ENCODE measurements around the gene BSDC1. TPM values are rescaled to one million over a fixed set of nuclear protein-coding genes. Genes with fewer than 3 reads are reported as not detected.

BSDC1 gene
- polyA plus RNA-seq, 1 experiment, result 45.3 TPM

DNA sequence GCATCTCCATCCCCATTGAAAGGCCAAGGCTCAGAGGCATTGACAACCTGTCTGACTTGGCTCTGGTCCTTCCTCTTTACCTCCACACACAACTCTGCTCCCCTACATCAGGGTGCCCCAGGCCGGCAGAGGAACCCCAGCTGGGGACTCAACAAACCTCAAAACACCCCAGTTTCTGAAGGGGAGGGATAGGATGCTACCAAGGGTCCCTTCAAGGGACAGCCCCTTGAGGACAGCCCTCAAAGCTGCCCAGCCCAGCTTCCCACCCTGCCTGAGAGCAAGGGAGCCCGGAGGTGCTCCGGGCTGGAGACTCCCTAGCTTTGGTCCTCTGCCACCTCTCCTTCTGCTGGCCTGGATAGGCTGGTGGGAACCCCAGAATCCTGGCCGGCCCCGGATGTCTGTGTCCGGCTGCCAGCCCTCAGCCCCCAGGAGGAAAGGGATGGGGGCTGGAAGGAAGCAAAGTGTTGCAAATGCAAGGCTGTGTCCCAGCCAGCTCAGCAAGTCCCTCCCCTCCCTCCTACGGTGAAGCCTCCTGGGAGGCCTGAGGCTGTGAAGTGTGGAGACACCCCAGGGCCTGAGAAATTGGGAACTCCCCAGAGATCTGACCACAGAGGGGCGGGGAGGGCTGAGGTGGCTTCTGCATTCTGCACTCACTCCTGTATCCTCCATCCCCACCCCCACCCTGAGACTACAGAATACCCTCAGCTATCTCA is 57.1 kb downstream of the BSDC1 start:
- no peak overlapping the region for H3K4me3 ChIP-seq (ENCODE audit: low read depth, low read length)
- no peak for DNase-seq (ENCODE audit: low read depth, low spot score)
- no peaks in the 10 kb centered on the region; the same call in 1 of the 2 replicates for H3K9me3 ChIP-seq (ENCODE audit: control insufficient read depth, insufficient read depth, low read length)
- ChIA-PET POLR2A (interaction anchor here (1.5 to 3.0 kb wide), 8 partner anchors 15 to 137 kb away, joined by 6 to 83 read pairs (median 22); partner anchors contain the start of genes BSDC1 and CCDC28B), CTCF (no interaction called here)
- no peak for TF ChIP-seq CTCF (IDR thresholded peaks at IDR 0.05; ENCODE audit: low read depth, low read length)
- no peaks in the 10 kb centered on the region for H3K27me3 ChIP-seq (ENCODE audit: control insufficient read depth, insufficient read depth, low read length)
- H3K27ac ChIP-seq (ENCODE audit: low read depth, low read length), result peak overlapping the region; percentile 21

DNA sequence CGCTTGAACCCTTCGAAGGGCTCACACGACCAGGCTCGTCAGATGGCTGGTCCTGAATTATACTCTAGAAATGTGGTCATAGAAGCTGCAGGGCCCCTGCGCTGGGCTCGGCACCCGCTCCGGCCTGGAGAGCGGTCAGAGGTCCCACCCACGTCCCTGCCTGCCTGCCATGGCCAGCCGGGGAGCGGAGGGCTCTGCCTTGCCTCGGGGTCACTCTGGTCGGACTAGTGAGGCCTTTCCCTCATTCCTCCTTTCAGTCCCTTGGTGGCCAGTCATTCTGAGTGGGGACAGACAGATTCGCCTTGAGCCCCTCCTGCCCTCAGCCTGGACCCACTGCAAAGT is 57.7 kb downstream of the BSDC1 start:
- POLR2A ChIA-PET, result interaction anchor here (0.6 to 3.0 kb wide), 30 partner anchors 9 to 228 kb away, joined by 3 to 83 read pairs (median 5); partner anchors contain the start of genes BSDC1, CCDC28B, HDAC1 and IQCC
- CTCF ChIA-PET, result interaction anchor here (1.5 kb wide), 1 partner anchor 121 kb away, joined by 13 read pairs; no protein-coding TSS in a partner anchor
- DNase-seq (ENCODE audit: low read depth, low spot score), result no peak
- Histone ChIP-seq H3K27ac (ENCODE audit: low read depth, low read length) (no peak overlapping the region), H3K9me3 (ENCODE audit: control insufficient read depth, insufficient read depth, low read length) (no peaks in the 10 kb centered on the region; the same call in 1 of the 2 replicates), H3K4me3 (ENCODE audit: low read depth, low read length) (peak overlapping the region; percentile 85), H3K27me3 (ENCODE audit: control insufficient read depth, insufficient read depth, low read length) (no peaks in the 10 kb centered on the region)
- no peak for TF ChIP-seq CTCF (IDR thresholded peaks at IDR 0.05; ENCODE audit: low read depth, low read length)

DNA sequence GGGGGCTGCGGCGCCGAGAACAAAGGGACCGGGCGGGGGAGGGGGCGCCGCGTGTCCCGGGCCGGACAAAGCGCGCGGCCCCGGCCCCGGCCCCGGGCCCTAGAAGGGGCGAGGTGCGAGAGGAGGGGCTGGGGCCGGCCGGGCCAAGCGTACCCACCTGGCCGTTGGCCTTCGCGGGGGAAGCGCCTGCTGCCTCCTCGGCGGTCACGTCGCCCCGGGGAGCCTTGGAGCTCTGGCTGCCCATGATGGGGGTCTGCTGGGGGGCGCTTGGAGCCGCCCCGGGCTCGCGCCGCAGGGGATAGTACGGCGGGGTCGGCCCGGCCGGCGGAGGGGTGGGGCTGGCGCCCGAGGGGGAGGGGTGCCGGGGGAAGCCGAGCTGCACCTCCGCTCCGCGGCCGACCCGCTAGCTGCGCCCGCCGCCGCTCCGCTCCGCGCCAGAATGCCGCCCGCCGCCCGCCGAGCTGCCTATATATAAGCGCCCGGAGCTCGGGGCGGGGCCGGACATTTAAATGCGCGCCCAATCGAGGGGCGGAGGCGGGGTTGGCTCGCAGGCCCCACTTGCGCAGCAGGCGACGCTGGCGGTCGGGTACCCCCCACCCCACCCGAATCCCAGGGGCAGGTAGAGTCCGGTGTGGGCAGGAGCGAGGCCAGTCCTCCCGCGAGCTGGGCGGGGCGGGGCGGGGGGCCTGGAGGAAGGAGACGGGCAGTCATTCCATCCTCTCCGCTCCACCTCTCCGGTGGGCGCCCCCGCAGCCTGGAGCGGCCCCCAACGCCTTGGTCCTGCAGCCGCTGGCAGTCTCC is 58.3 kb downstream of the BSDC1 start, which contains the start of gene MARCKSL1:
MARCKSL1 (minus strand) TSS at position 444 of the 801 bp plus-strand sequence; CDS start at position 244, 200 bp downstream.
- ChIA-PET POLR2A (interaction anchor here (0.6 to 3.0 kb wide), 37 partner anchors 9 to 1428 kb away, joined by 3 to 83 read pairs (median 5); partner anchors contain the start of genes BSDC1, CCDC28B, HDAC1 and IQCC), CTCF (interaction anchor here (0.6 to 1.5 kb wide), 4 partner anchors 24 to 460 kb away, joined by 4 to 13 read pairs (median 9); partner anchors contain the start of gene BSDC1)
- DNase-seq (ENCODE audit: low read depth, low spot score), result no peak
- no peak for TF ChIP-seq CTCF (IDR thresholded peaks at IDR 0.05; ENCODE audit: low read depth, low read length)
- no peaks in the 10 kb centered on the region for H3K27me3 ChIP-seq (ENCODE audit: control insufficient read depth, insufficient read depth, low read length)
- H3K4me3 ChIP-seq (ENCODE audit: low read depth, low read length), result peak within 1 kb of the TSS; percentile 85
- H3K9me3 ChIP-seq (ENCODE audit: control insufficient read depth, insufficient read depth, low read length), result no peaks in the 10 kb centered on the region; the same call in 1 of the 2 replicates
- H3K27ac ChIP-seq (ENCODE audit: low read depth, low read length), result no peak within 1 kb of the TSS

- no peak for TF ChIP-seq CTCF (IDR thresholded peaks at IDR 0.05; ENCODE audit: low read depth, low read length)
- ChIA-PET POLR2A (interaction anchor here (0.5 to 3.0 kb wide), 28 partner anchors 10 to 1427 kb away, joined by 3 to 83 read pairs (median 6); partner anchors contain the start of genes BSDC1, CCDC28B, HDAC1 and IQCC), CTCF (interaction anchor here (0.6 to 1.5 kb wide), 3 partner anchors 24 to 120 kb away, joined by 4 to 13 read pairs (median 8); partner anchors contain the start of gene BSDC1)
- peak overlapping the region; percentile 85 for H3K4me3 ChIP-seq (ENCODE audit: low read depth, low read length)
- H3K27me3 ChIP-seq (ENCODE audit: control insufficient read depth, insufficient read depth, low read length), result no peaks in the 10 kb centered on the region
- H3K27ac ChIP-seq (ENCODE audit: low read depth, low read length), result no peak overlapping the region
- no peak for DNase-seq (ENCODE audit: low read depth, low spot score)
- H3K9me3 ChIP-seq (ENCODE audit: control insufficient read depth, insufficient read depth, low read length), result no peaks in the 10 kb centered on the region; the same call in 1 of the 2 replicates
Observed at GRCh38 chr1:32335535-32335789, 58.8 kb downstream of the BSDC1 start.

Data from AG04450 (cell line).